GDM1 (cell line): Measurements from ENCODE around the gene KCNN3.

Experiments
- DNase-seq: peaks from one replicate; lab custom pipeline; 2025; lab: John Stamatoyannopoulos, UW

The KCNN3 gene

GRCh38 chr1:154748405-154748775 lies 121.7 kb downstream of the KCNN3 start:
- no peak for DNase-seq

GRCh38 chr1:154747740-154748404 lies 122.2 kb downstream of the KCNN3 start:
- peak; percentile 41 for DNase-seq

- no peak for DNase-seq
Measured at GRCh38 chr1:154747380-154747739, 122.7 kb downstream of the KCNN3 start.

- no peak for DNase-seq
Measured at GRCh38 chr1:154746622-154747299, 123.3 kb downstream of the KCNN3 start.

GRCh38 chr1:154745750-154746425 lies 124.2 kb downstream of the KCNN3 start:
- DNase-seq: no peak

GRCh38 chr1:154745286-154745731 lies 124.8 kb downstream of the KCNN3 start:
- no peak for DNase-seq

- no peak for DNase-seq
Measured at GRCh38 chr1:154744352-154745035, 125.6 kb downstream of the KCNN3 start.

GRCh38 chr1:154743526-154744036 lies 126.5 kb downstream of the KCNN3 start:
- DNase-seq: no peak

- no peak for DNase-seq
Measured at GRCh38 chr1:154742606-154743005, 127.5 kb downstream of the KCNN3 start.

- DNase-seq: no peak
Measured at GRCh38 chr1:154741741-154742495, 128.2 kb downstream of the KCNN3 start.

GRCh38 chr1:154741327-154741726 lies 128.8 kb downstream of the KCNN3 start:
- no peak for DNase-seq

GRCh38 chr1:154739654-154740053 lies 130.4 kb downstream of the KCNN3 start:
- DNase-seq: no peak

GRCh38 chr1:154736841-154737240 lies 133.2 kb downstream of the KCNN3 start:
- peak; percentile 10 for DNase-seq

- no peak for DNase-seq
Measured at GRCh38 chr1:154735804-154736168, 134.3 kb downstream of the KCNN3 start.

GRCh38 chr1:154735061-154735803 lies 134.8 kb downstream of the KCNN3 start:
- DNase-seq: no peak

GRCh38 chr1:154733621-154734020 lies 136.5 kb downstream of the KCNN3 start:
- no peak for DNase-seq

- no peak for DNase-seq
Measured at GRCh38 chr1:154730986-154731489, 139.0 kb downstream of the KCNN3 start.

- DNase-seq: peak; percentile 42
Measured at GRCh38 chr1:154730259-154730658, 139.8 kb downstream of the KCNN3 start.

GRCh38 chr1:154729577-154729976 lies 140.5 kb downstream of the KCNN3 start:
- no peak for DNase-seq

GRCh38 chr1:154729031-154729442 lies 141.0 kb downstream of the KCNN3 start:
- no peak for DNase-seq
